Stimulated activated CD8-positive, alpha-beta memory T cell treated with anti-CD3 and anti-CD28 coated beads, Interleukin-12 subunit alpha, Interleukin-12 subunit beta, amount 100 ng/mL, for 1 hour (primary cell): ENCODE results near the gene CTNNA3.

ENCODE experiments used
- DNase-seq: peaks from one replicate; pipeline ENCODE4 v3.0.0-alpha.2; 2020; ENCODE audit warnings: low read depth

Gene CTNNA3

GRCh38 chr10:66809402-66809801 lies 886.6 kb downstream of the CTNNA3 start:
- DNase-seq: no peak

GRCh38 chr10:66805612-66806011 lies 890.4 kb downstream of the CTNNA3 start:
- no peak for DNase-seq

- DNase-seq: no peak
These were observed 891.0 kb downstream of the CTNNA3 start for GRCh38 chr10:66804962-66805361.

- no peak for DNase-seq
These were observed 892.8 kb downstream of the CTNNA3 start for GRCh38 chr10:66803174-66803573.

- DNase-seq: no peak
These were observed 896.5 kb downstream of the CTNNA3 start for GRCh38 chr10:66799474-66799873.

- DNase-seq: no peak
These were observed 900.1 kb downstream of the CTNNA3 start for GRCh38 chr10:66795866-66796265.

GRCh38 chr10:66792441-66792840 lies 903.6 kb downstream of the CTNNA3 start:
- DNase-seq: no peak

GRCh38 chr10:66788178-66788987 lies 907.6 kb downstream of the CTNNA3 start:
- DNase-seq: no peak

- DNase-seq: no peak
These were observed 909.3 kb downstream of the CTNNA3 start for GRCh38 chr10:66786709-66787108.

GRCh38 chr10:66784770-66785169 lies 911.2 kb downstream of the CTNNA3 start:
- no peak for DNase-seq

GRCh38 chr10:66783316-66783715 lies 912.7 kb downstream of the CTNNA3 start:
- no peak for DNase-seq

- DNase-seq: no peak
These were observed 913.2 kb downstream of the CTNNA3 start for GRCh38 chr10:66782776-66783175.

GRCh38 chr10:66782144-66782543 lies 913.9 kb downstream of the CTNNA3 start:
- DNase-seq: no peak

GRCh38 chr10:66780796-66781195 lies 915.2 kb downstream of the CTNNA3 start:
- DNase-seq: no peak

GRCh38 chr10:66778351-66778750 lies 917.6 kb downstream of the CTNNA3 start:
- no peak for DNase-seq

GRCh38 chr10:66777665-66778064 lies 918.3 kb downstream of the CTNNA3 start:
- no peak for DNase-seq

- no peak for DNase-seq
These were observed 922.5 kb downstream of the CTNNA3 start for GRCh38 chr10:66773472-66773817.

GRCh38 chr10:66772548-66773471 lies 923.2 kb downstream of the CTNNA3 start:
- no peak for DNase-seq

- DNase-seq: no peak
These were observed 928.3 kb downstream of the CTNNA3 start for GRCh38 chr10:66767707-66768106.

GRCh38 chr10:66762218-66762729 lies 933.7 kb downstream of the CTNNA3 start:
- DNase-seq: no peak

GRCh38 chr10:66760941-66761340 lies 935.1 kb downstream of the CTNNA3 start:
- DNase-seq: no peak

- no peak for DNase-seq
These were observed 940.5 kb downstream of the CTNNA3 start for GRCh38 chr10:66755474-66755873.

- DNase-seq: no peak
These were observed 943.3 kb downstream of the CTNNA3 start for GRCh38 chr10:66752714-66753113.
